GM12801 (cell line): ENCODE measurements around the gene CELA2B.

Source experiments
- TF ChIP-seq, protein P1 (sequence below): IDR thresholded peaks from one replicate; pipeline ENCODE4 v1.5.1; 2011; ENCODE audit warnings: control low read depth; ENCODE audit not compliant: insufficient read length; ENCODE audit errors: extremely low read depth

Gene CELA2B

DNA sequence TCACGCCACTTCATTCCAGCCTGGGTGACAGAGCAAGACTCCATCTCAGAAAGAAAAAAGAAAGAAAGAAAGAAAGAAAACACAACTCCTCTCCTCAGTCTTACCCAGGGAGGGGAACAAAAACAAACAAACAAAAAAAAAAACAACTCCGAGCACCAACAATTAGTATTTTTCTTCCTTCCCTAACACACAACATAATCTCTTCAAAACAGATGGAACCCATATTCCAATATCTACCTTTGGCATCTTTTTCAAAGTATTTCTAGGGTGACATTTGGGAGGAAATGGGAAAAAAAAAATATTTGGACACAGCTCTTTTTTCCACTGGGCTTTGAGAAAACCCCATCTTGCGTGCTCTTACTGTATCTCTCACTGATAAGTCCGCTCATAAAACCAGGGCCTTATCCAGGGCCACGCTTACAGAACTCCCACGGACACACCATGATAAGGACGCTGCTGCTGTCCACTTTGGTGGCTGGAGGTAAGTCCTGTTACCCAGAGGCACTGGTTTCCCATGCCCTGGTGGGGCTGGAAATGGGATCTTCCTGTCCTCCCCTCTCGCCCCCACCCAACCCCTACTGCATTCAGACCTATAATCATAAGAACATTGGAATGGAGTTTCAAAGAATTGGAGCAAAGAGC lies 19.5 kb upstream of the CELA2B start, which contains the start of gene CELA2A:
CELA2A (plus strand) TSS at position 420 of the 642 bp plus-strand sequence; CDS start at position 442, 22 bp downstream.
- TF ChIP-seq, protein P1, sequence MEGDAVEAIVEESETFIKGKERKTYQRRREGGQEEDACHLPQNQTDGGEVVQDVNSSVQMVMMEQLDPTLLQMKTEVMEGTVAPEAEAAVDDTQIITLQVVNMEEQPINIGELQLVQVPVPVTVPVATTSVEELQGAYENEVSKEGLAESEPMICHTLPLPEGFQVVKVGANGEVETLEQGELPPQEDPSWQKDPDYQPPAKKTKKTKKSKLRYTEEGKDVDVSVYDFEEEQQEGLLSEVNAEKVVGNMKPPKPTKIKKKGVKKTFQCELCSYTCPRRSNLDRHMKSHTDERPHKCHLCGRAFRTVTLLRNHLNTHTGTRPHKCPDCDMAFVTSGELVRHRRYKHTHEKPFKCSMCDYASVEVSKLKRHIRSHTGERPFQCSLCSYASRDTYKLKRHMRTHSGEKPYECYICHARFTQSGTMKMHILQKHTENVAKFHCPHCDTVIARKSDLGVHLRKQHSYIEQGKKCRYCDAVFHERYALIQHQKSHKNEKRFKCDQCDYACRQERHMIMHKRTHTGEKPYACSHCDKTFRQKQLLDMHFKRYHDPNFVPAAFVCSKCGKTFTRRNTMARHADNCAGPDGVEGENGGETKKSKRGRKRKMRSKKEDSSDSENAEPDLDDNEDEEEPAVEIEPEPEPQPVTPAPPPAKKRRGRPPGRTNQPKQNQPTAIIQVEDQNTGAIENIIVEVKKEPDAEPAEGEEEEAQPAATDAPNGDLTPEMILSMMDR, result no peak

DNA sequence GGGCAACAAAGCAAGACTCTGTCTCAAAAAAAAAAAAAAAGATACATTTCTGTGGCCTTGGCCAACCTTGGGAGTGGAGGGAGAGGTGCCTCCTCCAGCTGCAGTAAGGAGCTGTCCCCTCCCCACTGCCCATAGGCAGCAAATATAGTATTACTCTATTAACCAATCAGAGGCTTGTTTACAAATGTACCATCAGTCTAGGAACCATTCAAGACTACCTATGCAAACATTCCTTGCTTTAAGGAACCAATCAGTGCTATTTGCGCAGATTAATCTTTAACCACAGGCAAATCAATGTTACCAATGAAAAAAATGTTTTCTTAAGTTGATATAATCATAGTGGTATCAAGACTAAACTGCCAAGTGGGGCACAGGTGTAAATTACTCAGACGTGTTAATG lies 18.3 kb upstream of the CELA2B start:
- TF ChIP-seq, protein P1, result no peak

DNA sequence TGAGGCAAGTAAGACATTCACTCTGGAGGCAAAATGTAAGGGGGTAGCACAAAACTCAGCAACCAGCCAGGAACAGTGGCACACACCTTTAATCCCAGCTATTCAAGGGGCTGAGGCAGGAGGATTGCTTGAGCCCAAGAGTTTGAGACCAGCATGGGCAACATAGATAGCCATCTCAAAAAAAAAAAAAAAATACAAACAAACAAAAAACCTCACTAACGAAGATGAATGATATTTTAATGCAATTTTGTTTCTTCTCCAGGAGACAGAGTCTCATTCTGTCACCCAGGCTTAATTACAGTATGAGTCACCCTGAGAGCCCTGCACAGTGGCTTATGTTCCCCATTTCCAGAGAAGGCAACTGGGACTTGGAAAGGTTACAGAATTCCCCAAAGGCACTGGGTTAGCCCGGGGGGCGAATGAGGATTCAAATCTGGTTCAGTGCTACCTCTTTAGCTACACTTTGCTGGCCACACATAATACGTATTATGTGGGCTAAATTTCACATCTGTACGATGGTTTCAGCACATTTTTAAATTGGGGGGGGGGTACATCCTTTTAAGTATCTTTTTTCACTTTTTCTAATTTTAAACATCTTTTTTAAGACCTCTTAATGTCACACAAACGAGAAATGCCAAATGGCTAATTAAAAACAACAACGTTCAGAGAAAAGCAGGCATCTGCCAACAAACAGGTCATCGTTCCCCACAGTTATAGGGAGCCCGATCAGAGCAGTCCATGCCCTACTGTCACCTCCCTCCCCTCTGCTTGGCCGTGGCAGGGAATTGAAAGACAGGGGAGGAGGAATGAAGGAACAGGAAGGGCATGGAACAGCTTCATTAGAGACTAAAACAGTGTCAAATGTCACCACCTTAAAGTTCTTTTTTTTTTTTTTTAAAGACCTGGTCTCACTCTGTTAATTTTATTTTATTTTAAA lies 15.9 kb upstream of the CELA2B start:
- TF ChIP-seq, protein P1, result no peak

DNA sequence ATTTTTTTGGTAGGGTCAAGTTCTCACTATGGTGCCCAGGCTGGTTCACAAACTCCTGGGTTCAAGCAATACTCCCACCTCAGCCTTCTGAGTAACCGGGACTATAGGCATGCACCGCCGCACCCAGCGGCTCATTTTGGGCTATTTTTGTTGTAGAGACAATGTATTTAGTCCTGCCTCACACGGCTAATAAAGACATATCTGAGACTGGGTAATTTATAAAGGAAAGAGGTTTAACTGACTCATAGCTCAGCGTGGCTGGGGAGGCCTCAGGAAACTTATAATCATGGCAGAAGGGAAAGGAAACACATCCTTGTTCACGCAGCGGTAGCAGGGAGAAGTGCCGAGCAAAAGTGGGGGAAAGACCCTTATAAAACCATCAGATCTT lies 15.2 kb upstream of the CELA2B start:
- TF ChIP-seq, protein P1, result no peak

DNA sequence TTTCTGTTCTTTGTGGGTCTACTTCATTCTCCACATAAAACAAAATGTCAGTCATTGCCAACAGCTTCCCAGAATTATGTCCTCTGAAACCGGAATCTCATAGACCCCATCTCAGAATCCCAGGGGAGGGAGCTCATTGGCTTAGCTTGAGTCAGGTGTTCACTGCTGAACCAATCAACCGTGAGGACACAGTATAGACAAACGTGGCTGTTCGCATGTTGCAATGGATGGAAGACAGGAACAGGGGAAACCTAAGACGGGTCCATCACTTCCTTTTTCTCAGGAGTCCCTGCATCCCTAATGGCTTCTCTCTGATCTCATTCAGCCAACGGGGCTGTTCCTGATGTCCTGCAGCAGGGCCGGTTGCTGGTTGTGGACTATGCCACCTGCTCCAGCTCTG lies 10.2 kb upstream of the CELA2B start:
- TF ChIP-seq, protein P1, result no peak

DNA sequence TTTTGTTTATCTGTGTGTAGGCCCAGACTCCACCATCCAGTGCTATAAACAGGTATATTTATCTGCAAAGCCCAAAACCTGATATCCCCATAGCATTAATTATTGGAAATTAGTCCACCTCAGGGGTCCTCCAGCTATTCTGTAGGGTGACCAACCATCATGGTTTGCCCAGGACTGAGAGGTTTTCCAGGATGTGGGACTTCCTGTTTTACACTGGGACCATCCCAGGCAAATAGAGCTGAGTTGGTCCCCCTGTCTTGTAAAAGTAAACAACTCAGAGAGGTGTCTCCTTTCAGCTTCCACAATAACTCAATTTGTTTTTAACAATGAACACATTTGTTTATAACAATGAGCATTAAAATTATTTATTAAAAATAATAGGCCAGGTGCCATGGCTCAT lies 7.8 kb upstream of the CELA2B start:
- TF ChIP-seq, protein P1, result no peak

DNA sequence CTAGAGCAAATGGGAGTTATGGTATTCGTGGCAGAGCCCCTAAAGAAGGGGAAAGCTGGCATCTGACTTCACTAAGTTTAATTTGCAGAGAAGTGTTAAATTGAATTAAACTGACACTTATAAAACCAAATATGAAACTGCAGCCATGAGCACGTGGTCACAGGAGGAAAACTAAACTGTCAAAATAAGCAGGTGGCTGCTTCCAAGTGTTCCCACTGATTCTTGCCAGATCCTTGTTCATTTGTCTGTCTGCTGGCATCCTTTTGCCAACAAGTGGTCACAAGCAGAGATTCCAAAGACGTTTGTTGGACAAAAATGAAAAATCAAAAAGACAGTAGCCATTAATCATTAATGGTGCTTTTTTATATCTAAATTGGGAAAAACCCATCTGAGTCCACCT lies 6.5 kb upstream of the CELA2B start:
- TF ChIP-seq, protein P1, result no peak
